KMS-11 (cell line): Measurements from ENCODE around the gene NIM1K.
"Not testable (repeated sequence)": the region's sequence is repeated elsewhere in the genome, so short reads cannot be mapped to it uniquely, and the experiment has no call there.

Source experiments
- H2AFZ ChIP-seq: fragments of 200-600 bp; sonication (generic); 2 replicates; pipeline ENCODE4 v1.6.1; 2016; ENCODE audit warnings: antibody characterized with exemption, mixed run types, low read depth
- H3K27ac ChIP-seq: fragments of 200-600 bp; sonication (generic); 2 replicates; pipeline ENCODE4 v1.6.1; 2016; ENCODE audit warnings: mild to moderate bottlenecking, mixed run types
- H3K27me3 ChIP-seq: fragments of 200-600 bp; sonication (generic); 2 replicates; pipeline ENCODE4 v1.6.1; 2017; ENCODE audit warnings: mild to moderate bottlenecking, low read depth, mixed run types, moderate library complexity; ENCODE audit not compliant: insufficient read depth
- H3K36me3 ChIP-seq: fragments of 200-600 bp; sonication (generic); 2 replicates; pipeline ENCODE4 v1.6.1; 2017; ENCODE audit warnings: mild to moderate bottlenecking, mixed run types; ENCODE audit not compliant: insufficient read depth
- H3K4me1 ChIP-seq: fragments of 200-600 bp; sonication (generic); 2 replicates; pipeline ENCODE4 v1.6.1; 2016; ENCODE audit warnings: mild to moderate bottlenecking, low read depth, mixed run types; ENCODE audit not compliant: poor library complexity, severe bottlenecking
- H3K4me2 ChIP-seq: fragments of 200-600 bp; sonication (generic); 2 replicates; pipeline ENCODE4 v1.7.0; 2016; ENCODE audit warnings: mild to moderate bottlenecking, mixed run types
- H3K4me3 ChIP-seq: fragments of 200-600 bp; sonication (generic); IDR thresholded peaks from 2 replicates; pipeline ENCODE4 v1.6.1; 2017; ENCODE audit warnings: low read depth, low read length, mixed read lengths; ENCODE audit not compliant: insufficient read depth
- H3K79me2 ChIP-seq: fragments of 200-600 bp; sonication (generic); 2 replicates; pipeline ENCODE4 v1.6.1; 2016; ENCODE audit warnings: low read depth, mixed run types; ENCODE audit not compliant: insufficient read depth
- H3K9ac ChIP-seq: fragments of 200-600 bp; sonication (generic); 2 replicates; pipeline ENCODE4 v1.6.1; 2016; ENCODE audit warnings: mild to moderate bottlenecking, mixed run types
- H4K20me1 ChIP-seq: fragments of 200-600 bp; sonication (generic); 2 replicates; pipeline ENCODE4 v1.6.1; 2016; ENCODE audit warnings: mild to moderate bottlenecking, mixed run types; ENCODE audit not compliant: insufficient read depth
- CTCF ChIP-seq: fragments of 200-600 bp; sonication (generic); conservative IDR thresholded peaks from 2 replicates; pipeline ENCODE4 v1.6.1; 2017; ENCODE audit warnings: low read depth, mild to moderate bottlenecking, antibody characterized with exemption, low read length, moderate library complexity, mixed read lengths

Gene NIM1K

GRCh38 chr5:43182421-43182820 is 9.6 kb upstream of the NIM1K start:
- TF ChIP-seq CTCF, result no peak
- Histone ChIP-seq H3K27ac (no peak overlapping the region), H3K9ac (no peak overlapping the region), H3K27me3 (no peaks in the 10 kb centered on the region), H3K4me2 (no peak overlapping the region), H4K20me1 (no peaks in the 10 kb centered on the region), H3K79me2 (no peaks in the 10 kb centered on the region), H3K36me3 (no peaks in the 10 kb centered on the region), H3K4me3 (no peak overlapping the region), H3K4me1 (no peaks in the 10 kb centered on the region), H2AFZ (no peak overlapping the region)

- H3K4me2 ChIP-seq, H4K20me1 ChIP-seq, H3K27me3 ChIP-seq, H3K9ac ChIP-seq, H3K27ac ChIP-seq, H3K36me3 ChIP-seq, H2AFZ ChIP-seq, H3K79me2 ChIP-seq, H3K4me3 ChIP-seq, H3K4me1 ChIP-seq: not testable (repeated sequence)
Observed at GRCh38 chr5:43183101-43183500, 8.9 kb upstream of the NIM1K start.

GRCh38 chr5:43190755-43191603 is 1.0 kb upstream of the NIM1K start:
- H3K4me3 ChIP-seq, result no peak overlapping the region
- H3K9ac ChIP-seq, result no peak overlapping the region
- H3K79me2 ChIP-seq, result no peaks in the 10 kb centered on the region
- no peaks in the 10 kb centered on the region for H3K4me1 ChIP-seq
- H3K27ac ChIP-seq, result no peak overlapping the region
- no peaks in the 10 kb centered on the region for H4K20me1 ChIP-seq
- no peak overlapping the region for H2AFZ ChIP-seq
- no peaks in the 10 kb centered on the region for H3K27me3 ChIP-seq
- TF ChIP-seq CTCF, result no peak
- H3K36me3 ChIP-seq, result no peaks in the 10 kb centered on the region
- H3K4me2 ChIP-seq, result no peak overlapping the region

GRCh38 chr5:43192558-43193180 is 644 bp downstream of the NIM1K start:
- Histone ChIP-seq H3K9ac (no peak overlapping the region), H3K27ac (no peak overlapping the region), H3K27me3 (no peaks in the 10 kb centered on the region), H3K4me2 (no peak overlapping the region), H3K4me3 (no peak overlapping the region), H3K4me1 (no peaks in the 10 kb centered on the region), H4K20me1 (no peaks in the 10 kb centered on the region), H3K36me3 (no peaks in the 10 kb centered on the region), H2AFZ (peak overlapping the region; percentile 22; the same call in 1 of the 2 replicates), H3K79me2 (no peaks in the 10 kb centered on the region)
- TF ChIP-seq CTCF, result no peak
